Upper lobe of right lung (tissue), 1 donor: ENCODE results near the gene KCND3. TPM values are rescaled to one million over a fixed set of nuclear protein-coding genes. Genes with fewer than 3 reads are reported as not detected.
A peak's percentile ranks its signal among the peaks of the same experiment; 100 is the strongest.

Source experiments
- ATAC-seq: fragments of 200-7000 bp; cut with Tn5 transposase; one replicate; pipeline ENCODE4 v1.9.1; 2020; ENCODE audit warnings: mild to moderate bottlenecking, moderate library complexity
- DNase-seq: peaks from one replicate; pipeline ENCODE4 v3.0.0-alpha.2; 2020
- H3K27ac ChIP-seq: fragments of 200-600 bp; one replicate; pipeline ENCODE4 v1.8.0; 2022
- H3K27me3 ChIP-seq: fragments of 200-600 bp; one replicate; pipeline ENCODE4 v1.8.0; 2022; ENCODE audit warnings: mild to moderate bottlenecking
- H3K36me3 ChIP-seq: fragments of 200-600 bp; one replicate; pipeline ENCODE4 v1.8.0; 2022
- H3K4me1 ChIP-seq: fragments of 200-600 bp; one replicate; pipeline ENCODE4 v1.8.0; 2022
- H3K4me3 ChIP-seq: fragments of 200-600 bp; one replicate; pipeline ENCODE4 v1.8.0; 2022; ENCODE audit warnings: mild to moderate bottlenecking
- H3K9me3 ChIP-seq: fragments of 200-600 bp; one replicate; pipeline ENCODE4 v1.8.0; 2022
- CTCF ChIP-seq: fragments of 200-600 bp; IDR thresholded peaks from one replicate; pipeline ENCODE4 v1.8.0; 2022; ENCODE audit warnings: antibody characterized with exemption
- intact Hi-C: fragments of 100-400 bp; cut with DNase I; formaldehyde crosslinking; loops from one replicate; pipeline ENCODE4 v1.11.0; 2022
- total RNA-seq: library from RNA; stranded (reverse); fragmentation: NEBNext Ultra II Directional; extraction: Animal tissue kit (Norgen Biotek cat#: 25700); gene quantifications from one replicate; pipeline ENCODE4 v1.2.1, GENCODE V29; 2021
- donor health status: DM: no; HTN: yes; CAD: no; lungs with severe emphysema.

Gene KCND3
- total RNA-seq, 1 donor from 2014 or later = 6.3 TPM

- no peaks in the 10 kb centered on the region for H3K4me1 ChIP-seq
- TF ChIP-seq CTCF = no peak
- ATAC-seq (no peak), DNase-seq (no peak)
- H3K9me3 ChIP-seq = no peaks in the 10 kb centered on the region
- H3K36me3 ChIP-seq = no peaks in the 10 kb centered on the region
- no peak overlapping the region for H3K4me3 ChIP-seq
- no peak overlapping the region for H3K27ac ChIP-seq
- intact Hi-C loops = no loop called here
- no peaks in the 10 kb centered on the region for H3K27me3 ChIP-seq
Measured at GRCh38 chr1:111798580-111798979, 190.9 kb downstream of the KCND3 start.

- Histone ChIP-seq H3K4me3 (no peak overlapping the region), H3K36me3 (no peaks in the 10 kb centered on the region), H3K27me3 (no peaks in the 10 kb centered on the region), H3K4me1 (no peaks in the 10 kb centered on the region), H3K9me3 (no peaks in the 10 kb centered on the region), H3K27ac (no peak overlapping the region)
- no peak for TF ChIP-seq CTCF
- no peak for DNase-seq
- intact Hi-C loops = no loop called here
- ATAC-seq = no peak
Measured at GRCh38 chr1:111795401-111795800, 194.1 kb downstream of the KCND3 start.

GRCh38 chr1:111793923-111794322, 195.5 kb downstream of the KCND3 start:
- TF ChIP-seq CTCF = no peak
- intact Hi-C loops = no loop called here
- no peak overlapping the region for H3K4me3 ChIP-seq
- no peak overlapping the region for H3K27ac ChIP-seq
- H3K36me3 ChIP-seq = no peaks in the 10 kb centered on the region
- no peaks in the 10 kb centered on the region for H3K27me3 ChIP-seq
- ATAC-seq (no peak), DNase-seq (no peak)
- no peaks in the 10 kb centered on the region for H3K4me1 ChIP-seq
- no peaks in the 10 kb centered on the region for H3K9me3 ChIP-seq

- TF ChIP-seq CTCF = no peak
- ATAC-seq = peak; percentile 20
Measured at GRCh38 chr1:111792249-111792648, 197.2 kb downstream of the KCND3 start.

GRCh38 chr1:111791776-111792175, 197.7 kb downstream of the KCND3 start:
- Histone ChIP-seq H3K36me3 (no peaks in the 10 kb centered on the region), H3K27ac (no peak overlapping the region), H3K27me3 (no peaks in the 10 kb centered on the region), H3K4me3 (no peak overlapping the region), H3K9me3 (no peaks in the 10 kb centered on the region), H3K4me1 (no peaks in the 10 kb centered on the region)
- intact Hi-C loops = no loop called here
- ATAC-seq (no peak), DNase-seq (no peak)
- no peak for TF ChIP-seq CTCF

More at GRCh38 chr1:111792249-111792648, 197.2 kb downstream of the KCND3 start:
- no peak for DNase-seq
- no peaks in the 10 kb centered on the region for H3K9me3 ChIP-seq
- no peaks in the 10 kb centered on the region for H3K27me3 ChIP-seq
- no peak overlapping the region for H3K4me3 ChIP-seq
- no peaks in the 10 kb centered on the region for H3K4me1 ChIP-seq
- no peaks in the 10 kb centered on the region for H3K36me3 ChIP-seq
- intact Hi-C loops = no loop called here
- no peak overlapping the region for H3K27ac ChIP-seq

- peak; percentile 85 for ATAC-seq
- Histone ChIP-seq H3K9me3 (no peaks in the 10 kb centered on the region), H3K36me3 (no peaks in the 10 kb centered on the region), H3K4me3 (no peak overlapping the region), H3K4me1 (no peaks in the 10 kb centered on the region), H3K27ac (peak overlapping the region; percentile 12), H3K27me3 (no peaks in the 10 kb centered on the region)
- intact Hi-C loops = no loop called here
- no peak for TF ChIP-seq CTCF
- no peak for DNase-seq
Measured at GRCh38 chr1:111789666-111790316, 199.7 kb downstream of the KCND3 start.
